MM.1S (cell line): Measurements from ENCODE around the gene PRSS33.

Experiments
- DNase-seq: peaks from one replicate; pipeline ENCODE4 v3.0.0-alpha.2; 2015
- H2AFZ ChIP-seq: fragments of 300-600 bp; sonication (generic); 2 replicates; pipeline ENCODE4 v1.6.0; 2016; ENCODE audit warnings: antibody characterized with exemption, low read length
- H3F3A ChIP-seq: fragments of 300-600 bp; sonication (generic); 2 replicates; pipeline ENCODE4 v1.6.1; 2016; ENCODE audit warnings: mild to moderate bottlenecking, antibody characterized with exemption, low read length, moderate library complexity, mixed read lengths; ENCODE audit not compliant: insufficient read depth
- H3K27ac ChIP-seq: fragments of 300-600 bp; sonication (generic); 2 replicates; pipeline ENCODE4 v1.5.1; 2016; ENCODE audit warnings: mild to moderate bottlenecking, low read length
- H3K27me3 ChIP-seq: fragments of 300-600 bp; sonication (generic); replicated peaks from 2 replicates; pipeline ENCODE4 v1.6.0; 2016; ENCODE audit warnings: low read length; ENCODE audit not compliant: insufficient read depth
- H3K36me3 ChIP-seq: fragments of 300-600 bp; sonication (generic); replicated peaks from 2 replicates; pipeline ENCODE4 v1.6.1; 2016; ENCODE audit warnings: mild to moderate bottlenecking, low read length, mixed read lengths; ENCODE audit not compliant: insufficient read depth
- H3K4me1 ChIP-seq: fragments of 300-600 bp; sonication (generic); 2 replicates; pipeline ENCODE4 v1.6.1; 2016; ENCODE audit warnings: low read length, mixed read lengths
- H3K4me2 ChIP-seq: fragments of 300-600 bp; sonication (generic); 2 replicates; pipeline ENCODE4 v1.6.0; 2016; ENCODE audit warnings: low read depth, low read length
- H3K4me3 ChIP-seq: fragments of 300-600 bp; sonication (generic); 2 replicates; pipeline ENCODE4 v1.5.1; 2016; ENCODE audit warnings: low read length, mixed read lengths
- H3K79me2 ChIP-seq: fragments of 300-600 bp; sonication (generic); 2 replicates; pipeline ENCODE4 v1.6.1; 2016; ENCODE audit warnings: mixed run types, low read length, mixed read lengths
- H3K9ac ChIP-seq: fragments of 300-600 bp; sonication (generic); 2 replicates; pipeline ENCODE4 v1.6.1; 2016; ENCODE audit warnings: low read length, mixed read lengths
- H3K9me2 ChIP-seq: fragments of 300-600 bp; sonication (generic); replicated peaks from 2 replicates; pipeline ENCODE4 v1.6.1; 2016; ENCODE audit warnings: mild to moderate bottlenecking, low read length, mixed read lengths; ENCODE audit not compliant: insufficient read depth
- H3K9me3 ChIP-seq: fragments of 300-600 bp; sonication (generic); replicated peaks from 2 replicates; pipeline ENCODE4 v1.6.1; 2016; ENCODE audit warnings: mild to moderate bottlenecking, low read length, mixed read lengths; ENCODE audit not compliant: insufficient read depth
- H4K20me1 ChIP-seq: fragments of 300-600 bp; sonication (generic); 2 replicates; pipeline ENCODE4 v1.6.1; 2016; ENCODE audit warnings: mild to moderate bottlenecking, low read length, moderate library complexity, mixed read lengths; ENCODE audit not compliant: insufficient read depth
- EZH2 ChIP-seq: fragments of 300-600 bp; sonication (generic); optimal IDR thresholded peaks from 2 replicates; pipeline ENCODE3; 2017; ENCODE audit warnings: low read depth, mild to moderate bottlenecking, antibody characterized with exemption, low read length, mixed read lengths
- EZH2phosphoT487 ChIP-seq: fragments of 300-600 bp; sonication (generic); IDR thresholded peaks from 2 replicates; pipeline ENCODE4 v1.6.1; 2018; ENCODE audit warnings: antibody characterized with exemption, low read length
- TF ChIP-seq, protein P1 (sequence below): fragments of 300-600 bp; sonication (generic); IDR thresholded peaks from 2 replicates; pipeline ENCODE4 v1.5.1; 2016; ENCODE audit warnings: antibody characterized with exemption, low read length, mixed read lengths

Gene PRSS33

DNA sequence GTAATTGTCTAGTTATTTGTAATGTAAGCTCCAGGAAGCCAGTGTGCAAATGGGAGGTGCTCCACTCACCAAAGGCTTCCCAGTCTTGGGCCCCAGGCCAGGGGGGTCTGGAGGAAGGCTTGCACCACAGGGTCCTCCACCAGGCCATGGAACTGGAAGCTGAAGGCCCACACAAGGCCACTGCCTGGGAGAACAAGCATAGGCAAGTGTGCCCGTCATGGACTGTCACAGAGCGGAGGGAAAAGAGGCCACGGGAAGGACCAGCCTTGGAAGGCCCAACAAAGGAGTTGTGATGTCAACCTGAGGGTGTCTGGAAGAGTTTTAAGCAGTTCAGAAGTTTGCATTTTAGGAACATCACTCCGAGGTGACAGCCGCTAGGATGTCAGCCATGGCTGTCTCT is 37.9 kb downstream of the PRSS33 start:
- Histone ChIP-seq H3K9ac (no peak overlapping the region), H4K20me1 (peaks cover 11% of the 10 kb centered on the region), H3F3A (no peaks in the 10 kb centered on the region; the same call in 1 of the 2 replicates), H3K27me3 (0 out of 2 replicates have a peak, but pooled peaks cover 11% of the 10 kb centered on the region), H3K4me3 (no peak overlapping the region), H3K9me2 (no peaks in the 10 kb centered on the region), H3K79me2 (peaks cover 27% of the 10 kb centered on the region), H3K9me3 (no peaks in the 10 kb centered on the region), H3K4me2 (no peak overlapping the region), H3K36me3 (no peaks in the 10 kb centered on the region), H3K27ac (no peak overlapping the region), H2AFZ (no peak overlapping the region), H3K4me1 (peaks cover 14% of the 10 kb centered on the region)
- TF ChIP-seq EZH2 = no peak
- TF ChIP-seq, protein P1, sequence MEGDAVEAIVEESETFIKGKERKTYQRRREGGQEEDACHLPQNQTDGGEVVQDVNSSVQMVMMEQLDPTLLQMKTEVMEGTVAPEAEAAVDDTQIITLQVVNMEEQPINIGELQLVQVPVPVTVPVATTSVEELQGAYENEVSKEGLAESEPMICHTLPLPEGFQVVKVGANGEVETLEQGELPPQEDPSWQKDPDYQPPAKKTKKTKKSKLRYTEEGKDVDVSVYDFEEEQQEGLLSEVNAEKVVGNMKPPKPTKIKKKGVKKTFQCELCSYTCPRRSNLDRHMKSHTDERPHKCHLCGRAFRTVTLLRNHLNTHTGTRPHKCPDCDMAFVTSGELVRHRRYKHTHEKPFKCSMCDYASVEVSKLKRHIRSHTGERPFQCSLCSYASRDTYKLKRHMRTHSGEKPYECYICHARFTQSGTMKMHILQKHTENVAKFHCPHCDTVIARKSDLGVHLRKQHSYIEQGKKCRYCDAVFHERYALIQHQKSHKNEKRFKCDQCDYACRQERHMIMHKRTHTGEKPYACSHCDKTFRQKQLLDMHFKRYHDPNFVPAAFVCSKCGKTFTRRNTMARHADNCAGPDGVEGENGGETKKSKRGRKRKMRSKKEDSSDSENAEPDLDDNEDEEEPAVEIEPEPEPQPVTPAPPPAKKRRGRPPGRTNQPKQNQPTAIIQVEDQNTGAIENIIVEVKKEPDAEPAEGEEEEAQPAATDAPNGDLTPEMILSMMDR = no peak
- no peak for TF ChIP-seq EZH2phosphoT487
- no peak for DNase-seq

DNA sequence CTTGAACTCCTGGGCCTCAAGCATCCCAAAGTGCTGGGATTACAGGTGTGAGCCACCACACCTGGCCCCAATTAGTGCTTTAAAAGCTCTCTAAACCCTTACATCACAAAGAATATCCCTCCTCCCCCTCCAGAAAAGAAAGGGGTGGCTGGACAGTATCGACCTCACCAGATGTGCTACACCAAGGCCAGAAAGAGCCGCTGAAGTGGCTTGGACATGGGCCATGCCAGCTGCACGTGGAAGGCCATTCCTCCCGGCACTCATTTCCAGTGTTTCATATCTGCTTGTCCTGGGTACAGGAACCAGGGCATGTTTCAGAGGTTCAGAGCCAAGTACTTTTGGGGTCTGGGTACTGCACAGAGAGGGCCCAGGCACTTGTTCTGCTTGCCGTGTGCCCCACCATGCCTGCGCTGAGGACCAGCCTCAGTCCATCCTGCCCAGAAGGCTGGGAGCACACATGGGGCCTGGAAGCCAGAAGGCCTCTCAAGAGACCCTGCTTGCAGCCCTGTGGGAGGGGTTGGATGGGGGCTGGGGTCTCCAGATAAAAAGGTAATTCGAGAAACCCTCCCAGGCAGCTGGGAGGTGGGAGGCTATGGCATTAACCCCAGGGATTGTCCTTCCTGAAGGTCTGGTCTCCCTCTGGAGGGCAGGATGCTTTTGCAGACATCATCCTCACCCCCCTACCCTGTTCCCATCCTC is 38.5 kb downstream of the PRSS33 start:
- H3K4me1 ChIP-seq = peaks cover 9% of the 10 kb centered on the region
- H3K27ac ChIP-seq = no peak overlapping the region
- H2AFZ ChIP-seq = no peak overlapping the region

DNA sequence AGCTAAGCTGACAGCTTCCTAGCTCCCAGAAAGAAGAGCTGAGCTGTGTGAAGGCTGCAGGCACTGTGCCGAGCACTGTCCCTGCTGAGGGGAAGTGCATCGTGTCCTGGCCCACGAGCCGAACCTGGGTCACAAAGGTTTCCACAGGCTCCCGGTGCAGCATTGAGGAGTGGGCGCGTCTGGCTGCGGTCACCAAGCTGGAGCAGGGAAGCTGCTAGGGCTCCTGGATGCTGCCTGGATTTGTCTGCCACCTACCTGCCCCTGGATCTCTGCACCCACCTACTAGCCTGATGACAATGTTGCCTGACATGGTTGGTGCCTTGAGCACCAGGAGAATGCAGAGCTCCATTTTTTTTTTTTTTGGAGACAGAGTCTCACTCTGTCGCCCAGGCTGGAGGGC is 41.4 kb downstream of the PRSS33 start:
- Histone ChIP-seq H3K79me2 (0 out of 2 replicates have a peak, but pooled peaks cover 4% of the 10 kb centered on the region), H3K36me3 (no peaks in the 10 kb centered on the region), H3K9me3 (no peaks in the 10 kb centered on the region), H3K4me3 (no peak overlapping the region), H3K9ac (no peak overlapping the region), H3K27ac (no peak overlapping the region), H3K9me2 (no peaks in the 10 kb centered on the region), H3F3A (no peaks in the 10 kb centered on the region), H3K4me1 (no peaks in the 10 kb centered on the region), H3K4me2 (no peak overlapping the region), H2AFZ (no peak overlapping the region), H3K27me3 (peaks cover 19% of the 10 kb centered on the region; the same call in 1 of the 2 replicates), H4K20me1 (no peaks in the 10 kb centered on the region)
- TF ChIP-seq, protein P1 = no peak
- TF ChIP-seq EZH2 = no peak
- no peak for TF ChIP-seq EZH2phosphoT487
- DNase-seq = no peak

More for the DNA sequence above, 38.5 kb downstream of the PRSS33 start:
- no peaks in the 10 kb centered on the region for H3K36me3 ChIP-seq
- no peaks in the 10 kb centered on the region for H3F3A ChIP-seq
- H3K9ac ChIP-seq = no peak overlapping the region
- H3K9me3 ChIP-seq = no peaks in the 10 kb centered on the region
- H3K4me3 ChIP-seq = no peak overlapping the region
- H3K9me2 ChIP-seq = no peaks in the 10 kb centered on the region
- H3K4me2 ChIP-seq = no peak overlapping the region
- H3K79me2 ChIP-seq = peaks cover 22% of the 10 kb centered on the region
- H3K27me3 ChIP-seq = peaks cover 13% of the 10 kb centered on the region; the same call in 1 of the 2 replicates
- TF ChIP-seq EZH2phosphoT487 = no peak
- no peak for TF ChIP-seq EZH2
- TF ChIP-seq, protein P1 = no peak
- DNase-seq = no peak
- peaks cover 6% of the 10 kb centered on the region for H4K20me1 ChIP-seq
